ENCODE results near the gene PRTN3.
"Not testable (repeated sequence)": the region's sequence is repeated elsewhere in the genome, so short reads cannot be mapped to it uniquely, and the experiment has no call there.

PRTN3 gene

GRCh38 chr19:868458-869244 lies 27.9 kb downstream of the PRTN3 start:
- DNase-seq: no peak

- DNase-seq: no peak
Observed at GRCh38 chr19:869245-870177, 28.7 kb downstream of the PRTN3 start.

- DNase-seq: no peak
Observed at GRCh38 chr19:870314-870713, 29.5 kb downstream of the PRTN3 start.

- no peak for DNase-seq
Observed at GRCh38 chr19:870963-871401, 30.2 kb downstream of the PRTN3 start.

GRCh38 chr19:871446-872265 lies 30.9 kb downstream of the PRTN3 start:
- no peak for DNase-seq

GRCh38 chr19:872266-872951 lies 31.6 kb downstream of the PRTN3 start:
- peak; percentile 75 for DNase-seq

- peak; percentile 65 for DNase-seq
Observed at GRCh38 chr19:873084-873483, 32.3 kb downstream of the PRTN3 start.

GRCh38 chr19:873561-874041 lies 32.8 kb downstream of the PRTN3 start:
- DNase-seq: no peak

- no peak for DNase-seq
Observed at GRCh38 chr19:875265-875879, 34.6 kb downstream of the PRTN3 start.

GRCh38 chr19:876089-876488 lies 35.3 kb downstream of the PRTN3 start:
- no peak for DNase-seq

- DNase-seq: no peak
Observed at GRCh38 chr19:876780-877314, 36.0 kb downstream of the PRTN3 start.

- DNase-seq: not testable (repeated sequence)
Observed at GRCh38 chr19:877992-878660, 37.3 kb downstream of the PRTN3 start.

- not testable (repeated sequence) for DNase-seq
Observed at GRCh38 chr19:878751-879561, 38.2 kb downstream of the PRTN3 start.

- no peak for DNase-seq
Observed at GRCh38 chr19:879711-880438, 39.1 kb downstream of the PRTN3 start.

GRCh38 chr19:881385-882071 lies 40.7 kb downstream of the PRTN3 start:
- no peak for DNase-seq

- DNase-seq: no peak
Observed at GRCh38 chr19:882871-883497, 42.2 kb downstream of the PRTN3 start.

GRCh38 chr19:883661-884211 lies 42.9 kb downstream of the PRTN3 start:
- DNase-seq: no peak
